Measurements from ENCODE around the gene CDK11B.

Gene CDK11B

GRCh38 chr1:1626207-1627141 is 32.3 kb downstream of the CDK11B start:
- no peak for DNase-seq

- no peak for DNase-seq
These were observed 33.0 kb downstream of the CDK11B start for GRCh38 chr1:1625824-1626206.

GRCh38 chr1:1625404-1625775 is 33.4 kb downstream of the CDK11B start:
- DNase-seq: no peak

- no peak for DNase-seq
These were observed 34.1 kb downstream of the CDK11B start for GRCh38 chr1:1624443-1625403.

DNA sequence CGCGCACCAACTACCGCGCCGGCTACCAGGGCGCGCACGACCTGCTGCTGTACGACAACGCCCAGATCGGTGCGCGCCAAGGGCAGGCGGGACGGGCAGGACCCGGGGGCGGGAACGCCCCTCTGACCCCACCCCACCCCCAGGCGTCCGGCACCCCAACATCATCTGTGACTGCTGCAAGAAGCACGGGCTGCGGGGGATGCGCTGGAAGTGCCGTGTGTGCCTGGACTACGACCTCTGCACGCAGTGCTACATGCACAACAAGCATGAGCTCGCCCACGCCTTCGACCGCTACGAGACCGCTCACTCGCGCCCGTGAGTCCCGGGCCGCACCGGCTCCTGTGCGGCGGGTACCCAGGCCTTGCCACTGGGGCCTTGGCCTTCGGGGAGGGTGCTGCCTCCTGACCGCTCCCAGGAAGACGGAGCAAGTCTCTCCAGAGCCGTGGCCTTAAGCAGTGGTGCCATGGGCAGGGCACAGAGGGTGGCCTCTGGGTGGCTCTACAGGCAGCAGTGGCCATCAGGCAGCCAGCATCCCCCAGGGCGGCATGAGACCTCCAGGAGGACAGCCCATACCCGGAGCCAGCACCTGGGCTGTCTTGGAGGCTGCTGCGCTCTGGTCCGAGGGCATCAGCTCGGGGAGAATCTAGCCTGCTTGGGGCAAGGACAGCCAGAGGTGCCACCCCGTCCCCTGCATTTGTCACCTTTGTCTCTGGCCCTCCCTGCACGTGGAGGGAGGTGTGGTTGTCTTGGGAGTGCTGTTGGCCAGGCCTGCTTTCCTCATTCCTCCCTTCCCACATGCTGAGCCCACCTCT is 35.0 kb downstream of the CDK11B start:
- DNase-seq: no peak

GRCh38 chr1:1623181-1623630 is 35.6 kb downstream of the CDK11B start:
- no peak for DNase-seq

GRCh38 chr1:1622788-1623094 is 36.1 kb downstream of the CDK11B start:
- DNase-seq: no peak

DNA sequence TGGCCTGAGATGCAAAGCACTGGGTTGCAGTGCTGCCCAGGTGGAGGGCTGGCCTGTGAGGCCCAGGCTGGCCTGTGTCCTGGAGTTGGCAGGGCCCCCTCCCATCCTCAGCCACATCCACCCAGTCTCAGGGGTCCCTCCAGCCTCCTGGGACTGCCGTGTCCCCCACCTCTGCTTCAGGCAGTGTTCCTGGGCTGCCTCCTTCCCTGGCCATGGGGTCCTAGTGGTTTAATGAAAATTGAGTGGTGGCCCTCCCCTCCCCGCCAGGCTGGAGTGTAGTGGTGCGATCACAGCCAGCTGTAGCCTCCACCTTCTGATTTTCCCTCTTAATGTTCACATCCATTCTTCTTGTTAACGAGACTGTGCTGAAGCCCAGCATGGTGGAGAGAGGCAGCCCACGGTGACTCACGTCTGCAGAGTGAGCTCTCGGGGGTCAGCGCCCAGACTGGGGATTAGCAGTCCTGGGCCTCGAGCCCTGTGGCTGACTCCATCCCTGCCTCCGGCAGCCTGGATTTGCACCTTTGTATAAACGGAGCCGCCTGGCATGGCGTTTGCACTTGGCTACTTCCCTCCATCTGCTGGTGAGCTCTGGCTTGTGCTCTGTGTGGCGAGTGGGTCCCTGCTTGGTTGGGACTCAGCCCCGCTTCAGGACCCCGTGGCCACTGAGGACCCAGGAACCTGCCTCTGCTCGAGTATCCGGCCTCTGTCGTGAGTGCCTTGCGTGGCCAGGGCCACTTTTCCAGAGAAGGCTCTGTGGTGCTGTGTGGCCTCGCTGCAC is 36.6 kb downstream of the CDK11B start:
- no peak for DNase-seq

GRCh38 chr1:1621173-1622009 is 37.4 kb downstream of the CDK11B start:
- no peak for DNase-seq

DNA sequence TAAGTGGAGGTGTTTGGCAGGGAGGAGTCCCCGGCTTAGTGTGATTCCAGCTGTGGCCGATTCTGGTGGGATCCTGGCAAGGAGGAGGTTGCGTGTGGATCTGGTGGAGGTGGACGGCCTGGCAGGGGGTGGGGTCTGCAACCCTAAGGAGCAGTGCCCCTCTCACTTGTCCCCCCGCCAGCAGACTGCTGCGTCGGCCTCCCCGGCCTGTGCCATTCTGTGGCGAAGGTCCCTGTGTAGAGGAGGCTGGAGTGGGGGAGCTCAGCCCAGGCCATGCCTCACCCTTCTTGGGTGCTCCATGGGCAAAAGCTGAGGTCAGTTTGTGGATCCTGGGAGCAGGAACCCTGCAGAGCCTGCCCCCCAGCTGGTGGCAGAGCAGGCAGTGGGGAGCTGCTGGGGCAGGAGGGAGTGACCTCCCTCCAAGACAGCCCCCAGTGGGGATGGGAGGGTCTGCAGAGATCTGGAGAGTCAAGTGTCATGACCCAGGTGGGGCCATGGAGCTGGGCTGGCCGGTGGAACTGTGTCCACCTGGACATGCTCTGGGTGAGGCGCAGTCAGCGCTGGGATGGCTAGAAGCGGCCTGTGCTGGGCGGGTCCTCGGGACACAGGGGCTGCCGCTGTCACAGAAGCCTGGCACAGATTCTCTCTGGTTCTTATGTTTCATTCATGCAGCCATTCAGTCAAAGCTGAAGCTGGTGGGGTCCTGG is 38.2 kb downstream of the CDK11B start:
- DNase-seq: no peak

- no peak for DNase-seq
These were observed 38.9 kb downstream of the CDK11B start for GRCh38 chr1:1619917-1620361.

- DNase-seq: no peak
These were observed 40.3 kb downstream of the CDK11B start for GRCh38 chr1:1618396-1619068.

GRCh38 chr1:1617925-1618324 is 40.9 kb downstream of the CDK11B start:
- DNase-seq: no peak

GRCh38 chr1:1617516-1617915 is 41.3 kb downstream of the CDK11B start:
- no peak for DNase-seq

DNA sequence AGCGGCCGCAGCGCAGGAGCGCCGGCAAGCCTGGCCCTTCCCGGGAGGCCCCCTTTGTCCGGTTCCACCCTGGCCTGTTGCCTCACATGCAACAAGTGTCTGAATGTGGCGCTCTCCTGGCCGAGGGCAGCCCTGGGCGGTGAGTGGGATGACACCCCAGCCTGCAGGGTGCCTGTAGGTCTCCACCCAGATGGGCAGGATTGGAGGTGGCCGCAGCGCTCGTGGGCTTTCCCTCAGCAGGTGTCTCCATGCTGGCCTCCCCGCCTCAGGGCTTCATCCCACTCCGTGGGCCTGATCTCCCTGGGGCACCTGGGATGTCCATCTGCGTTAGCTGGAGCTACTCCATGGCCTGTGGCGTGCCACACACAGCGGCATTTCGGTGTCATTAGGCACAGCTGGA is 42.0 kb downstream of the CDK11B start:
- DNase-seq: no peak

- DNase-seq: no peak
These were observed 42.6 kb downstream of the CDK11B start for GRCh38 chr1:1616045-1616790.

GRCh38 chr1:1615256-1616044 is 43.4 kb downstream of the CDK11B start, which contains the start of gene MIB2:
MIB2 (plus strand) TSS chr1:1615500; CDS start chr1:1623453, 7,953 bp downstream.
- DNase-seq: peak; percentile 97

DNA sequence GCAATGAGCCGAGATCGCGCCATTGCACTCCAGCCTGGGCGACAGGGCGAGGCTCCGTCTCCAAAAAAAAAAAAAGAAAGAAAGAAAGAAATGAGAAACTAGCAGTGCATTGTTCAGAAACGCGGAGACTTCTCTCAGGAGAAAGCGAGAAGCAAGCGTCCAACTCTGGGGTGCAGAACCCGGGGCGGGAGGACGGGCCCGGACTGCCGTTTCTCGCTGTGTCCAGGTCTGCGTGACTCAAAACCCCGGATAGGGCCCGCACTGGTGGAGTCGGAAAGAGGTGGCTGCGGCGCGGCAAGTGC is 43.9 kb downstream of the CDK11B start:
- DNase-seq: no peak

Data from GDM1 (cell line).